K562 (cell line): ENCODE results near the gene TMEM50B. TPM values are rescaled to one million over a fixed set of nuclear protein-coding genes. Genes with fewer than 3 reads are reported as not detected.
A peak's percentile ranks its signal among the peaks of the same experiment; 100 is the strongest.

Experiments
- ARHGAP35 ChIP-seq: fragments of 450-650 bp; IDR thresholded peaks from 2 replicates; pipeline ENCODE4 v1.6.1; 2018; ENCODE audit not compliant: partially characterized antibody
- CEBPG ChIP-seq, 3 experiments: fragments of 200-800 bp in 1 of 3; sonication (Bioruptor generic) in 1 of 3; sonication (generic) in 1 of 3; formaldehyde crosslinking in 1 of 3; IDR thresholded peaks in 2 of 3; conservative IDR thresholded peaks in 1 of 3; 2 replicates each; pipeline versions ENCODE4 v1.6.1 to v1.8.0; 2016 to 2022; ENCODE audit warnings: missing compliant biosample characterization in 2 of 3, missing genetic modification characterization in 2 of 3, mild to moderate bottlenecking in 1 of 3, missing genetic modification reagents in 1 of 3
- CHD1 ChIP-seq: fragments of 200-600 bp; sonication (generic); IDR thresholded peaks from one replicate; pipeline ENCODE4 v1.6.1; 2012; ENCODE audit warnings: mild to moderate bottlenecking, moderate library complexity, low read length, inconsistent platforms
- GABPB2 ChIP-seq: fragments of 250-450 bp; sonication (Bioruptor Pico); conservative IDR thresholded peaks from 2 replicates; pipeline ENCODE4 v1.5.1; 2021; ENCODE audit warnings: mild to moderate bottlenecking
- HMG20A ChIP-seq: fragments of 450-650 bp; formaldehyde crosslinking; conservative IDR thresholded peaks from 2 replicates; pipeline ENCODE4 v1.4.0; 2020; ENCODE audit warnings: mild to moderate bottlenecking, mixed read lengths
- ILK ChIP-seq: fragments of 450-650 bp; IDR thresholded peaks from 2 replicates; pipeline ENCODE4 v1.6.1; 2016; ENCODE audit warnings: missing genetic modification characterization, low read depth, mild to moderate bottlenecking, missing compliant biosample characterization, moderate library complexity, borderline replicate concordance
- L3MBTL2 ChIP-seq: fragments of 450-650 bp; IDR thresholded peaks from 2 replicates; pipeline ENCODE4 v1.6.1; 2016; ENCODE audit warnings: mild to moderate bottlenecking, moderate library complexity
- MYBL2 ChIP-seq, 2 experiments: fragments of 450-650 bp in 1 of 2; sonication (generic) in 1 of 2; formaldehyde crosslinking in 1 of 2; IDR thresholded peaks; 2 replicates each; pipeline versions ENCODE4 v1.6.1 to v1.8.1; 2017 to 2022; ENCODE audit warnings: borderline replicate concordance in 1 of 2, inconsistent platforms in 1 of 2, low read depth in 1 of 2, mild to moderate bottlenecking in 1 of 2, missing genetic modification reagents in 1 of 2, moderate library complexity in 1 of 2
- NBN ChIP-seq: fragments of 450-650 bp; IDR thresholded peaks from 2 replicates; pipeline ENCODE4 v1.6.1; 2016; ENCODE audit warnings: low read depth, mild to moderate bottlenecking
- NCOA1 ChIP-seq: fragments of 450-650 bp; IDR thresholded peaks from 2 replicates; pipeline ENCODE4 v1.6.1; 2016; ENCODE audit warnings: low read depth
- NFATC3 ChIP-seq: fragments of 450-650 bp; IDR thresholded peaks from 2 replicates; pipeline ENCODE4 v1.6.1; 2017; ENCODE audit warnings: mild to moderate bottlenecking
- PRPF4 ChIP-seq: fragments of 200-400 bp; formaldehyde crosslinking; IDR thresholded peaks from one replicate; pipeline ENCODE4 v1.6.1; 2017; ENCODE audit warnings: low read length, low read depth, mild to moderate bottlenecking; ENCODE audit not compliant: insufficient read depth, poor library complexity, severe bottlenecking
- RBM39 ChIP-seq: fragments of 200-400 bp; formaldehyde crosslinking; optimal IDR thresholded peaks from 2 replicates; pipeline ENCODE3; 2018; ENCODE audit warnings: low read depth, low read length
- RHOXF2B ChIP-seq: fragments of 250-450 bp; sonication (Bioruptor Pico); conservative IDR thresholded peaks from 2 replicates; pipeline ENCODE4 v1.5.1; 2021
- SMARCE1 ChIP-seq: fragments of 450-650 bp; IDR thresholded peaks from 2 replicates; pipeline ENCODE4 v1.7.1; 2016; ENCODE audit warnings: mild to moderate bottlenecking
- ZNF696 ChIP-seq: fragments of 250-450 bp; sonication (Bioruptor Pico); conservative IDR thresholded peaks from 2 replicates; pipeline ENCODE4 v1.4.0; 2020; ENCODE audit warnings: mild to moderate bottlenecking, moderate library complexity
- polyA plus RNA-seq, 8 experiments: library from polyadenylated mRNA; depleted of rRNA in 4 of 8; stranded (reverse) in 5 of 8; unstranded in 3 of 8; fragments of >200 nt; fragmentation: Nextera tagmentation in 2 of 8; fragmentation: Illumina TruSeq in 1 of 8; extraction: Ambion mirVana in 2 of 8; extraction: Trizol in 1 of 8; gene quantifications; 2 replicates each; pipeline versions ENCODE4 v1.2.1 to v1.2.3, GENCODE V29; 2011 to 2014; ENCODE audit warnings: inconsistent platforms in 1 of 8, missing spikeins in 1 of 8
- total RNA-seq, 7 experiments: library from RNA; depleted of rRNA in 6 of 7; stranded (reverse); fragments of >200 nt in 6 of 7; fragmentation: Illumina TruSeq in 2 of 7; extraction: Trizol in 2 of 7; gene quantifications; 2 replicates each; pipeline versions ENCODE4 v1.2.1 to v1.2.3, GENCODE V29; 2011 to 2021; ENCODE audit warnings: low replicate concordance in 1 of 7
- TF ChIP-seq, protein P1 (sequence below): sonication (generic); formaldehyde crosslinking; IDR thresholded peaks from 2 replicates; pipeline ENCODE4 v1.8.0; 2022; ENCODE audit warnings: mild to moderate bottlenecking, low read depth, missing genetic modification reagents
- TF ChIP-seq, protein P2 (sequence below): fragments of 450-650 bp; IDR thresholded peaks from 2 replicates; pipeline ENCODE4 v1.6.1; 2016; ENCODE audit warnings: low read depth, mild to moderate bottlenecking, moderate library complexity
- TF ChIP-seq, protein P3 (sequence below): fragments of 450-650 bp; IDR thresholded peaks from 2 replicates; pipeline ENCODE4 v1.6.1; 2017; ENCODE audit warnings: antibody characterized with exemption, mild to moderate bottlenecking
- TF ChIP-seq, protein P4 (sequence below): conservative IDR thresholded peaks from 2 replicates; pipeline ENCODE4 v1.6.1; 2011; ENCODE audit warnings: low read depth, mild to moderate bottlenecking, low read length; ENCODE audit not compliant: control insufficient read depth

The TMEM50B gene
- total and polyA plus RNA-seq, 9 of the 15 experiments (the other 6 are each of a cell fraction or from before 2014, with no cell fraction given) = 20.5 to 64.6 (median 28.9) TPM

DNA sequence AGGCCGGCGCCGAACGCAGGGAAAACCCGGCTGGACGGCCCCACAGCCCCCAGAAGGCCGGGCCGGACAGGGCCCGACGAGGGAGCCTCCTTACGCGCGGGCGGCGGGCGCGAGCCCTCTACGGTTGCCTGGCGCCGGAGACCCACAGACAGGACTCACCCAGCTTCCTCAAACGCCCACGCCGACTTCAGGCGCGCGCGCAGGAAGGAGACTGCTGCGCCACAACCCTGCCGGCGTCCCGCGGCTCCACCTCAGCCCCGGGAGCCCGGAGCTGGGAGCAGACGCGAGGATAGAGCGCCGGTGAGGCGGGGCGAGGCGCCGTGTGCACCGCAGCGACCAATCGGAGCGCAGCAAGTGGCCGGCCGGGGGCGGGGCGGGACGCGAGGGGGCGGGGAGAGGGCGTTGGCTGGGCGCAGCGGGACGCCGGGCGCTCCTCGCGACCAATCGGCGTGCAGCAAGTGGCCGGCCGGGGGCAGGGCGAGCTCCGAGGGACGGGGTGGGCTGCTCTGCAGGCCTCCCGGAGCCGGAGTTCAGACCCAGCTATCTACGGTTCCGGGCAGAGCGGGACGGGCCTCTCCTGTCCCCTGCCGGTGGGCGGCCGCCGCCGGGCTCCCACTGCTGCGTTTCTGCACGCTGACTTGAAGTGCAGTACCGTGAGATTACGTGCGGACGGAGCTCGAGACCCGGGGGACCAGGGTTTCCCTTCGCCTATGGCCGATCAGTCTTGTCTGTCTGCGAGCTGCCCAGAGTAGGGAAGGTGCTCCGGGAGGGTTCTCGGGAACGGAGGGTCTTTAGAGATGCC, at the start of gene TMEM50B (continued):
- TF ChIP-seq, protein P1, sequence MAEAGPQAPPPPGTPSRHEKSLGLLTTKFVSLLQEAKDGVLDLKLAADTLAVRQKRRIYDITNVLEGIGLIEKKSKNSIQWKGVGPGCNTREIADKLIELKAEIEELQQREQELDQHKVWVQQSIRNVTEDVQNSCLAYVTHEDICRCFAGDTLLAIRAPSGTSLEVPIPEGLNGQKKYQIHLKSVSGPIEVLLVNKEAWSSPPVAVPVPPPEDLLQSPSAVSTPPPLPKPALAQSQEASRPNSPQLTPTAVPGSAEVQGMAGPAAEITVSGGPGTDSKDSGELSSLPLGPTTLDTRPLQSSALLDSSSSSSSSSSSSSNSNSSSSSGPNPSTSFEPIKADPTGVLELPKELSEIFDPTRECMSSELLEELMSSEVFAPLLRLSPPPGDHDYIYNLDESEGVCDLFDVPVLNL (CRISPR knock-in tag) = no peak
- peak; percentile 70 for TF ChIP-seq L3MBTL2
- no peak for TF ChIP-seq HMG20A (CRISPR knock-in tag)
- TF ChIP-seq CEBPG (CRISPR knock-in tag; IDR thresholded peaks at IDR 0.05) = no peak
- TF ChIP-seq CEBPG (tag; conservative IDR thresholded peaks at IDR 0.05 in 1 of 2, IDR thresholded peaks at IDR 0.05 in 1 of 2) = no peak
- peak; percentile 40; the same call in 1 of the 2 replicates for TF ChIP-seq NBN
- TF ChIP-seq ARHGAP35 = no peak
- TF ChIP-seq NCOA1 = peak; percentile 65
- TF ChIP-seq, protein P2, sequence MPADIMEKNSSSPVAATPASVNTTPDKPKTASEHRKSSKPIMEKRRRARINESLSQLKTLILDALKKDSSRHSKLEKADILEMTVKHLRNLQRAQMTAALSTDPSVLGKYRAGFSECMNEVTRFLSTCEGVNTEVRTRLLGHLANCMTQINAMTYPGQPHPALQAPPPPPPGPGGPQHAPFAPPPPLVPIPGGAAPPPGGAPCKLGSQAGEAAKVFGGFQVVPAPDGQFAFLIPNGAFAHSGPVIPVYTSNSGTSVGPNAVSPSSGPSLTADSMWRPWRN = no peak
- no peak for TF ChIP-seq ZNF696 (CRISPR knock-in tag)
- no peak; the same call in 1 of the 2 replicates for TF ChIP-seq RHOXF2B (CRISPR knock-in tag)
- TF ChIP-seq MYBL2 (IDR thresholded peaks at IDR 0.05; ENCODE audit: low read depth) = no peak; the same call in 1 of the 2 replicates
- no peak for TF ChIP-seq MYBL2 (CRISPR knock-in tag; IDR thresholded peaks at IDR 0.05; ENCODE audit: borderline replicate concordance)
- no peak for TF ChIP-seq SMARCE1
- peak; percentile 44 for TF ChIP-seq CHD1
- no peak for TF ChIP-seq RBM39
- no peak for TF ChIP-seq GABPB2 (CRISPR knock-in tag)
- no peak for TF ChIP-seq ILK (tag)
- TF ChIP-seq, protein P3, sequence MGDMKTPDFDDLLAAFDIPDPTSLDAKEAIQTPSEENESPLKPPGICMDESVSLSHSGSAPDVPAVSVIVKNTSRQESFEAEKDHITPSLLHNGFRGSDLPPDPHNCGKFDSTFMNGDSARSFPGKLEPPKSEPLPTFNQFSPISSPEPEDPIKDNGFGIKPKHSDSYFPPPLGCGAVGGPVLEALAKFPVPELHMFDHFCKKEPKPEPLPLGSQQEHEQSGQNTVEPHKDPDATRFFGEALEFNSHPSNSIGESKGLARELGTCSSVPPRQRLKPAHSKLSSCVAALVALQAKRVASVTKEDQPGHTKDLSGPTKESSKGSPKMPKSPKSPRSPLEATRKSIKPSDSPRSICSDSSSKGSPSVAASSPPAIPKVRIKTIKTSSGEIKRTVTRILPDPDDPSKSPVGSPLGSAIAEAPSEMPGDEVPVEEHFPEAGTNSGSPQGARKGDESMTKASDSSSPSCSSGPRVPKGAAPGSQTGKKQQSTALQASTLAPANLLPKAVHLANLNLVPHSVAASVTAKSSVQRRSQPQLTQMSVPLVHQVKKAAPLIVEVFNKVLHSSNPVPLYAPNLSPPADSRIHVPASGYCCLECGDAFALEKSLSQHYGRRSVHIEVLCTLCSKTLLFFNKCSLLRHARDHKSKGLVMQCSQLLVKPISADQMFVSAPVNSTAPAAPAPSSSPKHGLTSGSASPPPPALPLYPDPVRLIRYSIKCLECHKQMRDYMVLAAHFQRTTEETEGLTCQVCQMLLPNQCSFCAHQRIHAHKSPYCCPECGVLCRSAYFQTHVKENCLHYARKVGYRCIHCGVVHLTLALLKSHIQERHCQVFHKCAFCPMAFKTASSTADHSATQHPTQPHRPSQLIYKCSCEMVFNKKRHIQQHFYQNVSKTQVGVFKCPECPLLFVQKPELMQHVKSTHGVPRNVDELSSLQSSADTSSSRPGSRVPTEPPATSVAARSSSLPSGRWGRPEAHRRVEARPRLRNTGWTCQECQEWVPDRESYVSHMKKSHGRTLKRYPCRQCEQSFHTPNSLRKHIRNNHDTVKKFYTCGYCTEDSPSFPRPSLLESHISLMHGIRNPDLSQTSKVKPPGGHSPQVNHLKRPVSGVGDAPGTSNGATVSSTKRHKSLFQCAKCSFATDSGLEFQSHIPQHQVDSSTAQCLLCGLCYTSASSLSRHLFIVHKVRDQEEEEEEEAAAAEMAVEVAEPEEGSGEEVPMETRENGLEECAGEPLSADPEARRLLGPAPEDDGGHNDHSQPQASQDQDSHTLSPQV = no peak
- TF ChIP-seq PRPF4 = no peak
- TF ChIP-seq, protein P4, sequence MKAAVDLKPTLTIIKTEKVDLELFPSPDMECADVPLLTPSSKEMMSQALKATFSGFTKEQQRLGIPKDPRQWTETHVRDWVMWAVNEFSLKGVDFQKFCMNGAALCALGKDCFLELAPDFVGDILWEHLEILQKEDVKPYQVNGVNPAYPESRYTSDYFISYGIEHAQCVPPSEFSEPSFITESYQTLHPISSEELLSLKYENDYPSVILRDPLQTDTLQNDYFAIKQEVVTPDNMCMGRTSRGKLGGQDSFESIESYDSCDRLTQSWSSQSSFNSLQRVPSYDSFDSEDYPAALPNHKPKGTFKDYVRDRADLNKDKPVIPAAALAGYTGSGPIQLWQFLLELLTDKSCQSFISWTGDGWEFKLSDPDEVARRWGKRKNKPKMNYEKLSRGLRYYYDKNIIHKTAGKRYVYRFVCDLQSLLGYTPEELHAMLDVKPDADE = peak; percentile 81
- no peak for TF ChIP-seq NFATC3
